Endometrial microvascular endothelial cells (primary cell): ENCODE measurements around the gene PCDH9. TPM values are rescaled to one million over a fixed set of nuclear protein-coding genes. Genes with fewer than 3 reads are reported as not detected.

ENCODE experiments used
- in situ Hi-C: cut with HindIII; loops from 2 replicates; pipeline ENCODE4 v1.10.0; 2017; ENCODE audit warnings: low sequenced_read_pairs, low pct_unique_long_range_greater_than_20kb; ENCODE audit errors: inconsistent ontology term
- total RNA-seq: library from RNA; depleted of rRNA; stranded (reverse); fragments of >200 nt; gene quantifications from one replicate; pipeline ENCODE4 v1.2.3, GENCODE V29; 2015; ENCODE audit errors: inconsistent ontology term

The PCDH9 gene
- total RNA-seq, 1 donor from 2014 or later: 1.0 TPM

- in situ Hi-C loops: no loop called here
Observed at GRCh38 chr13:66681403-66681802, 548.7 kb downstream of the PCDH9 start.

DNA sequence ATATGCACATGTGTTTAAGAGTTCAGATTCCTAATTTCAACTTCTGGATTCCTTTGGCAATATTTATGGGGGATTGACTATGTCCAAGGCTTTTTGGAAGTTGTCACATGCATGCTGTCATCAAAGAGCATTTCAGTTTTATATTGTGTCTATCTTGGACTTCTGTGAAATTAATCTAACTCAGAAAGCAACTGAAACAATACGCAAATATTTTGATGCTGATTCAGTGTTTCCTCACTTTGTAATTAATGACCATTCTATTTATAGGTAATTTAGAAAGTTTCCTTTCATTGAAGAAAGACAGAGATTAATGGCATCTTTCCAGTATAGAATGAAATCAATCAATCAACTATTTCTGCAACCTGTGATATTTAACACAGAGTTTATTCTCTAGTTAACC is 550.1 kb downstream of the PCDH9 start:
- in situ Hi-C loops: no loop called here

DNA sequence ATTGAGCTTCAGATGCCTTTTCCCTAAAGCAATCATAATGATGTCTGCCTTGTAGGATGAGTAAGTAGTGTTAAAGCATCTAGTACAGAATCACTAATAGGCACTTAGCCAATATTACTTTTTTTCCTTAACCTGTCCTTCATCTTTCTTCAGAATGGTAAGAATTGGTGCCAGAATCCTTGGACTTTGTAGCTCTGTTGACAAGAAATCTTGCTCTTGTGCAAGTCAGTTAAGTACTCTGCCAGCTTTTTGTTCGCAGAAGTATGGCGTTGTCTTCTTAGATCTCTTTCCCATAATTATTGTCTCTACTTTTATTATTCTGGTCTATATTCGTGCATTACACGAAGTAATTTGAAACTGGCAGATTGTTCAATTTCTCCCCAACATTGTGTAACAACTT is 554.5 kb downstream of the PCDH9 start:
- in situ Hi-C loops: no loop called here

- in situ Hi-C loops: no loop called here
Observed at GRCh38 chr13:66673401-66673800, 556.7 kb downstream of the PCDH9 start.

GRCh38 chr13:66665991-66666390 is 564.1 kb downstream of the PCDH9 start:
- in situ Hi-C loops: no loop called here

GRCh38 chr13:66663711-66664110 is 566.4 kb downstream of the PCDH9 start:
- in situ Hi-C loops: no loop called here

- in situ Hi-C loops: no loop called here
Observed at GRCh38 chr13:66663206-66663605, 566.9 kb downstream of the PCDH9 start.

- in situ Hi-C loops: no loop called here
Observed at GRCh38 chr13:66661336-66661735, 568.8 kb downstream of the PCDH9 start.

- in situ Hi-C loops: no loop called here
Observed at GRCh38 chr13:66660468-66660813, 569.7 kb downstream of the PCDH9 start.

GRCh38 chr13:66659701-66660467 is 570.3 kb downstream of the PCDH9 start:
- in situ Hi-C loops: no loop called here

- in situ Hi-C loops: no loop called here
Observed at GRCh38 chr13:66659286-66659685, 570.9 kb downstream of the PCDH9 start.

DNA sequence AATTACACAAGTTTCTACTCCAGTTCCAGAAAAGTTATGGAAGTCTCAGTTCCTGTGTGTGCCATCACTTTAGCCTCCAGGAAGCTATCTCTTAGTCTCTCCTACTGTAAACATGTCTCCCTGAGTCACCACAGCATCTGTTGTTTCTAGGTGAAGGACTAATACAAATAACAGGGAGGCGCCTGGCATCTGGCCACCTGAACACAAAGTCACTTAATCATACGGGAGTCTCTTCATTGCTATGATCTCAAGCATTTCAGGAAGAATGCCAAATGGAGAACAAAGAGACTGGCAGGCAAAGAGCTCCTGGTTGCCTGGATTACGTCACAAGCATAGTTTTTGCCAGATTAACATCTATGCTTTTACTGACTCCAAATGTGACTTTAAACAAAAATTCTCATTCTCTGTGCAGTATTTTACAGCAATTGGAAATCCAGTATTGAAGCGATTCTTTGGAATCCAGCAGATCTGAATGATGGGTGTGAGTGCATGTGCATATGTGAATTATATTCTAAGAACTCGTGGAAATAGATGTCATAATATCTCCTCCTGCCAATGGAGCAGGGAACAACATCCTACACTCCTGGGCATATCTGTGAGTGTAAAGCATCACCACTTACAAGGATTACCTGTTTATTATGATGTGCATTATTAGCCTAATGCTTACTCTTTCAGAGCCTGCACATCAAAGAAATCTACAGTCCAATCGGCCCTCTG is 572.8 kb downstream of the PCDH9 start:
- in situ Hi-C loops: no loop called here

- in situ Hi-C loops: no loop called here
Observed at GRCh38 chr13:66655847-66656454, 574.2 kb downstream of the PCDH9 start.

GRCh38 chr13:66644855-66645460 is 585.2 kb downstream of the PCDH9 start:
- in situ Hi-C loops: no loop called here

- in situ Hi-C loops: no loop called here
Observed at GRCh38 chr13:66640231-66640630, 589.9 kb downstream of the PCDH9 start.

- in situ Hi-C loops: no loop called here
Observed at GRCh38 chr13:66639044-66639443, 591.1 kb downstream of the PCDH9 start.

- in situ Hi-C loops: no loop called here
Observed at GRCh38 chr13:66635526-66635925, 594.6 kb downstream of the PCDH9 start.

GRCh38 chr13:66634384-66634783 is 595.8 kb downstream of the PCDH9 start:
- in situ Hi-C loops: no loop called here

- in situ Hi-C loops: no loop called here
Observed at GRCh38 chr13:66627512-66627911, 602.6 kb downstream of the PCDH9 start.

GRCh38 chr13:66624302-66624701 is 605.8 kb downstream of the PCDH9 start:
- in situ Hi-C loops: no loop called here
